Measurements from ENCODE around the gene SLC25A22.

SLC25A22 gene

GRCh38 chr11:833114-833791, 35.2 kb upstream of the SLC25A22 start:
- 0% methylated on average over 37 to 46 of the region's 55 CpGs for WGBS, 2 experiments (ENCODE audit: insufficient coverage in 2 of 2)
- peak overlapping the region; percentile 57 for H3K27ac ChIP-seq (ENCODE audit: low read depth, low read length, severe bottlenecking)
- H3K4me3 ChIP-seq (ENCODE audit: extremely low read depth, insufficient read depth, low read length, poor library complexity, severe bottlenecking): peak overlapping the region; percentile 60
- H3K4me1 ChIP-seq (ENCODE audit: control insufficient read depth, insufficient read depth, low read length, poor library complexity, severe bottlenecking): peaks cover 42% of the 10 kb centered on the region
- no peaks in the 10 kb centered on the region for H3K9me3 ChIP-seq (ENCODE audit: control insufficient read depth, low read length)
- peaks cover 30% of the 10 kb centered on the region for H3K36me3 ChIP-seq (ENCODE audit: control insufficient read depth, insufficient read depth, low read length)

GRCh38 chr11:832529-833113, 34.5 kb upstream of the SLC25A22 start, which contains the start of gene CD151:
CD151 (plus strand) TSS chr11:832952; CDS start chr11:836070, 3,118 bp downstream.
- peaks cover 23% of the 10 kb centered on the region for H3K36me3 ChIP-seq (ENCODE audit: control insufficient read depth, insufficient read depth, low read length)
- H3K27ac ChIP-seq (ENCODE audit: low read depth, low read length, severe bottlenecking): peak within 1 kb of the TSS; percentile 57
- WGBS, 2 experiments (ENCODE audit: insufficient coverage in 2 of 2): 0% methylated on average over 12 to 41 of the region's 67 CpGs
- H3K4me1 ChIP-seq (ENCODE audit: control insufficient read depth, insufficient read depth, low read length, poor library complexity, severe bottlenecking): peaks cover 47% of the 10 kb centered on the region
- H3K4me3 ChIP-seq (ENCODE audit: extremely low read depth, insufficient read depth, low read length, poor library complexity, severe bottlenecking): peak within 1 kb of the TSS; percentile 60
- no peaks in the 10 kb centered on the region for H3K9me3 ChIP-seq (ENCODE audit: control insufficient read depth, low read length)

DNA sequence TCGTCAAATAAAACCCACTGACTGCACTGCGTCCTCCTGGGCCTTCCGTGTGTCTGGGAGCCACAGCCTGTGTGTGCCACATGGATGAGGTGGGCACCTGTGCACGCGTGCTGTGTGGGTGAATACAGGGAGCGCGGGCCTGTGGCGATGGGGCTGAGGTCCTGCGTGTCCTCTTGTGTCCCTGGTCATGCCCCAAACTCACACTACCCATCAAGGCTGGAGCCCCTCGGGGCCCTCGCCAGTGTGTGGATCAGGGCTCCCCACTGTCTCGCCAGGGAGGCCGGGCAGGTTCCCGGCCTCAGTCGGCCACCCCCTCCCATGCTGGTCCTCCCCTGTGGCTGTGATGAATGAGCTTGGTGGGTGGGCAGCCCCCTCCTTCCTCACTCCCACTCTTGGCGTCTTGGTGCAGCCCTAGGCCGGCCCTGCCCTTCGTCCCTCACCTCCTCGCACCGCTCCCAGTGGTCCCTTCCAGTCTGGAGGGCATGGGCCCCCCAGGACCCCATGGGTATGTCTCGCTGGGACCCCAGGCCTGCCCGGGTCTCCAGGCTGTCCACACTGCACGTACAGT, 34.0 kb upstream of the SLC25A22 start:
- H3K9me3 ChIP-seq (ENCODE audit: control insufficient read depth, low read length): no peaks in the 10 kb centered on the region
- H3K4me3 ChIP-seq (ENCODE audit: extremely low read depth, insufficient read depth, low read length, poor library complexity, severe bottlenecking): peak overlapping the region; percentile 39
- WGBS, 2 experiments (ENCODE audit: insufficient coverage in 2 of 2): 47 to 51% methylated on average over 12 to 21 of the region's 23 CpGs
- H3K36me3 ChIP-seq (ENCODE audit: control insufficient read depth, insufficient read depth, low read length): peaks cover 17% of the 10 kb centered on the region
- peaks cover 47% of the 10 kb centered on the region for H3K4me1 ChIP-seq (ENCODE audit: control insufficient read depth, insufficient read depth, low read length, poor library complexity, severe bottlenecking)
- H3K27ac ChIP-seq (ENCODE audit: low read depth, low read length, severe bottlenecking): no peak overlapping the region

GRCh38 chr11:831118-831864, 33.2 kb upstream of the SLC25A22 start:
- Histone ChIP-seq H3K27ac (ENCODE audit: low read depth, low read length, severe bottlenecking) (no peak overlapping the region), H3K4me3 (ENCODE audit: extremely low read depth, insufficient read depth, low read length, poor library complexity, severe bottlenecking) (no peak overlapping the region), H3K9me3 (ENCODE audit: control insufficient read depth, low read length) (no peaks in the 10 kb centered on the region), H3K36me3 (ENCODE audit: control insufficient read depth, insufficient read depth, low read length) (peaks cover 10% of the 10 kb centered on the region), H3K4me1 (ENCODE audit: control insufficient read depth, insufficient read depth, low read length, poor library complexity, severe bottlenecking) (peaks cover 52% of the 10 kb centered on the region)
- WGBS, 2 experiments (ENCODE audit: insufficient coverage in 2 of 2): 13 to 27% methylated on average over 27 to 28 of the region's 31 CpGs

GRCh38 chr11:830295-831117, 32.4 kb upstream of the SLC25A22 start:
- peak overlapping the region; percentile 31 for H3K4me3 ChIP-seq (ENCODE audit: extremely low read depth, insufficient read depth, low read length, poor library complexity, severe bottlenecking)
- 1 to 2% methylated on average over 67 to 72 of the region's 78 CpGs for WGBS, 2 experiments (ENCODE audit: insufficient coverage in 2 of 2)
- H3K9me3 ChIP-seq (ENCODE audit: control insufficient read depth, low read length): no peaks in the 10 kb centered on the region
- H3K27ac ChIP-seq (ENCODE audit: low read depth, low read length, severe bottlenecking): no peak overlapping the region
- peaks cover 53% of the 10 kb centered on the region for H3K4me1 ChIP-seq (ENCODE audit: control insufficient read depth, insufficient read depth, low read length, poor library complexity, severe bottlenecking)
- peaks cover 4% of the 10 kb centered on the region for H3K36me3 ChIP-seq (ENCODE audit: control insufficient read depth, insufficient read depth, low read length)

- no peak overlapping the region for H3K27ac ChIP-seq (ENCODE audit: low read depth, low read length, severe bottlenecking)
- peaks cover 51% of the 10 kb centered on the region for H3K4me1 ChIP-seq (ENCODE audit: control insufficient read depth, insufficient read depth, low read length, poor library complexity, severe bottlenecking)
- 1 to 2% methylated on average over 38 to 39 of the region's 39 CpGs for WGBS, 2 experiments (ENCODE audit: insufficient coverage in 2 of 2)
- peaks cover 4% of the 10 kb centered on the region for H3K36me3 ChIP-seq (ENCODE audit: control insufficient read depth, insufficient read depth, low read length)
- no peaks in the 10 kb centered on the region for H3K9me3 ChIP-seq (ENCODE audit: control insufficient read depth, low read length)
- H3K4me3 ChIP-seq (ENCODE audit: extremely low read depth, insufficient read depth, low read length, poor library complexity, severe bottlenecking): peak overlapping the region; percentile 31
These were observed 31.8 kb upstream of the SLC25A22 start for GRCh38 chr11:829847-830294.

GRCh38 chr11:829176-829846, 31.2 kb upstream of the SLC25A22 start:
- 7 to 8% methylated on average over 31 to 34 of the region's 40 CpGs for WGBS, 2 experiments (ENCODE audit: insufficient coverage in 2 of 2)
- peaks cover 45% of the 10 kb centered on the region for H3K4me1 ChIP-seq (ENCODE audit: control insufficient read depth, insufficient read depth, low read length, poor library complexity, severe bottlenecking)

DNA sequence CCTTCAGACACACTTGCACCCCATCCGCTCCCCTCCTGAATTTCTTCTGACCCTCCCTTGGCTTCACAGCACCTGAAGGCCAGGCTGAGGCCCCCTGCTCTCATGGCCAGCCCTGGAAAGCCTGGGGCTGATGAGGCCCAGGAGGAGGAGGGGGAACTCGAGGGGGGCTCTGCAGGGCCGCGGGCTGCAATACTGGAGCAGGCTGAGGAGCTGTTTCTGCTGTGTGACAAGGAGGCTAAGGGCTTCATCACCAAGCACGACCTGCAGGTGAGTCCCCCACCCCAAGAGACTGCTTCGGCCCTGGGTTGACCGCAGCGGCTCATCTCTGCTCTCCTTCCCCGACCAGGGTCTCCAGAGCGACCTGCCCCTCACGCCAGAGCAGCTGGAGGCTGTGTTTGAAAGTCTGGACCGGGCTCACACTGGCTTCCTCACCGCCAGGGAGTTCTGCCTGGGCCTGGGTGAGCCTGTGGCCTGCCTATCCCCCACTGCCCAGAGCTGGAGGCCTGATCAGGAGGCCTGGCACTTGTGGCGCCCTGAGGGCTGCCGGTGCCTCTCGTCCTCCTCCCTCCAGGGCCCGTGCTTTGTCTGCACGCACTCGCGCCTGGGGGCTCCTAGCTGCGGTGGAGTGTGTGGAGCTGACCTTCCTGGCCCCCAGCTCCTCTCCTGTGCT, 30.6 kb upstream of the SLC25A22 start:
- peaks cover 43% of the 10 kb centered on the region for H3K4me1 ChIP-seq (ENCODE audit: control insufficient read depth, insufficient read depth, low read length, poor library complexity, severe bottlenecking)
- 42 to 59% methylated on average over 14 to 20 of the region's 21 CpGs for WGBS, 2 experiments (ENCODE audit: insufficient coverage in 2 of 2)
- no peaks in the 10 kb centered on the region for H3K9me3 ChIP-seq (ENCODE audit: control insufficient read depth, low read length)
- H3K4me3 ChIP-seq (ENCODE audit: extremely low read depth, insufficient read depth, low read length, poor library complexity, severe bottlenecking): no peak overlapping the region
- H3K27ac ChIP-seq (ENCODE audit: low read depth, low read length, severe bottlenecking): peak overlapping the region; percentile 36
- H3K36me3 ChIP-seq (ENCODE audit: control insufficient read depth, insufficient read depth, low read length): peaks cover 13% of the 10 kb centered on the region

More at GRCh38 chr11:829176-829846, 31.2 kb upstream of the SLC25A22 start:
- H3K36me3 ChIP-seq (ENCODE audit: control insufficient read depth, insufficient read depth, low read length): peaks cover 6% of the 10 kb centered on the region
- peak overlapping the region; percentile 36 for H3K27ac ChIP-seq (ENCODE audit: low read depth, low read length, severe bottlenecking)
- H3K9me3 ChIP-seq (ENCODE audit: control insufficient read depth, low read length): no peaks in the 10 kb centered on the region
- H3K4me3 ChIP-seq (ENCODE audit: extremely low read depth, insufficient read depth, low read length, poor library complexity, severe bottlenecking): peak overlapping the region; percentile 31

- WGBS, 2 experiments (ENCODE audit: insufficient coverage in 2 of 2): 48 to 53% methylated on average over 5 of the region's 5 CpGs
- Histone ChIP-seq H3K4me1 (ENCODE audit: control insufficient read depth, insufficient read depth, low read length, poor library complexity, severe bottlenecking) (peaks cover 43% of the 10 kb centered on the region), H3K27ac (ENCODE audit: low read depth, low read length, severe bottlenecking) (peak within 1 kb of the TSS; percentile 36), H3K36me3 (ENCODE audit: control insufficient read depth, insufficient read depth, low read length) (peaks cover 13% of the 10 kb centered on the region), H3K9me3 (ENCODE audit: control insufficient read depth, low read length) (no peaks in the 10 kb centered on the region), H3K4me3 (ENCODE audit: extremely low read depth, insufficient read depth, low read length, poor library complexity, severe bottlenecking) (peak within 1 kb of the TSS; percentile 28)
These were observed 29.8 kb upstream of the SLC25A22 start, which contains the start of gene CRACR2B for GRCh38 chr11:827897-828192. CRACR2B (plus strand) TSS chr11:827919; CDS start chr11:828608, 689 bp downstream.

Data from mesodermal cell (in vitro differentiated cells).